Endometrial microvascular endothelial cells (primary cell): ENCODE measurements around the gene ACADVL. TPM values are rescaled to one million over a fixed set of nuclear protein-coding genes. Genes with fewer than 3 reads are reported as not detected.
"Not testable (repeated sequence)": the region's sequence is repeated elsewhere in the genome, so short reads cannot be mapped to it uniquely, and the experiment has no call there.

Experiments
- in situ Hi-C: cut with HindIII; loops from 2 replicates; pipeline ENCODE4 v1.10.0; 2017; ENCODE audit warnings: low sequenced_read_pairs, low pct_unique_long_range_greater_than_20kb; ENCODE audit errors: inconsistent ontology term
- total RNA-seq: library from RNA; depleted of rRNA; stranded (reverse); fragments of >200 nt; gene quantifications from one replicate; pipeline ENCODE4 v1.2.3, GENCODE V29; 2015; ENCODE audit errors: inconsistent ontology term

ACADVL gene
- total RNA-seq, 1 donor from 2014 or later, result 357 TPM

- in situ Hi-C loops, result no loop called here
These were observed 23.7 kb downstream of the ACADVL start for GRCh38 chr17:7243453-7243729.

- in situ Hi-C loops, result not testable (repeated sequence)
These were observed 24.1 kb downstream of the ACADVL start for GRCh38 chr17:7243838-7244237.

GRCh38 chr17:7246779-7247178, 27.0 kb downstream of the ACADVL start:
- in situ Hi-C loops, result no loop called here

- in situ Hi-C loops, result no loop called here
These were observed 29.1 kb downstream of the ACADVL start for GRCh38 chr17:7248796-7249195.

GRCh38 chr17:7249214-7249613, 29.5 kb downstream of the ACADVL start:
- in situ Hi-C loops, result no loop called here

GRCh38 chr17:7249830-7250229, 30.1 kb downstream of the ACADVL start:
- in situ Hi-C loops, result no loop called here

GRCh38 chr17:7250695-7251627, 31.2 kb downstream of the ACADVL start:
- in situ Hi-C loops, result no loop called here

- in situ Hi-C loops, result no loop called here
These were observed 32.0 kb downstream of the ACADVL start, which contains the start of gene CTDNEP1 for GRCh38 chr17:7251661-7252175. TSS of gene CTDNEP1 (minus strand) at chr17:7251734. CDS start at chr17:7251296, 438 bp downstream.

GRCh38 chr17:7252176-7253043, 32.7 kb downstream of the ACADVL start, which contains the start of gene ELP5:
TSS of gene ELP5 (plus strand) at chr17:7252215. CDS start at chr17:7252551, 336 bp downstream.
- in situ Hi-C loops, result no loop called here

GRCh38 chr17:7253082-7253481, 33.3 kb downstream of the ACADVL start:
- in situ Hi-C loops, result no loop called here

GRCh38 chr17:7254511-7254910, 34.8 kb downstream of the ACADVL start:
- in situ Hi-C loops, result no loop called here

- in situ Hi-C loops, result no loop called here
These were observed 37.2 kb downstream of the ACADVL start for GRCh38 chr17:7256766-7257456.

- in situ Hi-C loops, result no loop called here
These were observed 39.2 kb downstream of the ACADVL start for GRCh38 chr17:7258731-7259554.

GRCh38 chr17:7259555-7259889, 39.8 kb downstream of the ACADVL start:
- in situ Hi-C loops, result no loop called here

GRCh38 chr17:7260151-7260550, 40.4 kb downstream of the ACADVL start:
- in situ Hi-C loops, result no loop called here

GRCh38 chr17:7260651-7261378, 41.1 kb downstream of the ACADVL start:
- in situ Hi-C loops, result no loop called here

GRCh38 chr17:7261379-7262191, 41.8 kb downstream of the ACADVL start:
- in situ Hi-C loops, result no loop called here
